A549 (cell line): ENCODE data around the gene FSTL5. TPM values are rescaled to one million over a fixed set of nuclear protein-coding genes. Genes with fewer than 3 reads are reported as not detected.

Source experiments
- ATAC-seq, 2 experiments: fragments of 200-7000 bp in 1 of 2; fragments of >200 bp in 1 of 2; cut with Nextera tagmentation in 1 of 2; cut with Tn5 transposase in 1 of 2; 3 replicates each; pipeline versions ENCODE4 v1.8.0 to v1.9.1; 2018 to 2020; ENCODE audit warnings: mild to moderate bottlenecking in 1 of 2, moderate library complexity in 1 of 2
- CTCF ChIA-PET: fragments of 300-600 bp; sonication (Branson Sonifier 250); formaldehyde crosslinking; extraction: SDS; loops from one replicate; lab custom pipeline; 2021; ENCODE audit warnings: antibody characterized with exemption, inconsistent platforms; lab: Yijun Ruan, JAX
- POLR2A ChIA-PET: fragments of 350-600 bp; formaldehyde crosslinking; extraction: SDS; loops from one replicate; lab custom pipeline; 2021; ENCODE audit warnings: antibody characterized with exemption, inconsistent platforms; lab: Yijun Ruan, JAX
- DNase-seq, 2 experiments: peaks; one replicate each; pipeline versions ENCODE4 v3.0.0 to v3.0.0-alpha.2; 2011 to 2016; ENCODE audit warnings: low read depth in 1 of 2, low spot score in 1 of 2
- FAIRE-seq: peaks from 2 replicates; lab custom pipeline; 2011; peaks lifted over from hg19 to GRCh38; lab: Jason Lieb, UNC
- H3K27ac ChIP-seq, 2 experiments: fragments of >200 bp; sonication (Bioruptor Twin); formaldehyde crosslinking; 3 replicates each; pipeline ENCODE4 v1.5.1; 2016 to 2017
- H3K4me1 ChIP-seq: fragments of >200 bp; sonication (Bioruptor Twin); formaldehyde crosslinking; 3 replicates; pipeline ENCODE4 v1.6.1; 2016
- H3K4me2 ChIP-seq: fragments of >200 bp; sonication (Bioruptor Twin); formaldehyde crosslinking; 3 replicates; pipeline ENCODE4 v1.6.1; 2016
- H3K4me3 ChIP-seq: fragments of >200 bp; sonication (Bioruptor Twin); formaldehyde crosslinking; 3 replicates; pipeline ENCODE4 v1.5.1; 2016
- H3K9me3 ChIP-seq: fragments of >200 bp; sonication (Bioruptor Twin); formaldehyde crosslinking; 3 replicates; pipeline ENCODE4 v1.6.1; 2016
- CEBPB ChIP-seq, 2 experiments: fragments of >200 bp in 1 of 2; sonication (Bioruptor Twin) in 1 of 2; formaldehyde crosslinking in 1 of 2; IDR thresholded peaks; 2 replicates each; pipeline ENCODE4 v1.6.1; 2012 to 2016
- CHD2 ChIP-seq: fragments of 150-350 bp; IDR thresholded peaks from 2 replicates; pipeline ENCODE4 v1.6.1; 2014; ENCODE audit warnings: low read length; ENCODE audit not compliant: partially characterized antibody
- FOSL2 ChIP-seq, 2 experiments: fragments of 450-650 bp in 1 of 2; fragments of >200 bp in 1 of 2; sonication (Bioruptor Twin) in 1 of 2; formaldehyde crosslinking; IDR thresholded peaks; 2 replicates each; pipeline versions ENCODE4 v1.5.0 to v1.6.1; 2016 to 2020; ENCODE audit warnings: mild to moderate bottlenecking in 1 of 2, moderate library complexity in 1 of 2
- HDAC2 ChIP-seq: fragments of 200-600 bp; sonication (generic); IDR thresholded peaks from 2 replicates; pipeline ENCODE4 v1.6.1; 2016
- HOXA7 ChIP-seq: fragments of 250-450 bp; sonication (Bioruptor Pico); IDR thresholded peaks from 2 replicates; pipeline ENCODE4 v1.5.0; 2020; ENCODE audit warnings: mild to moderate bottlenecking, moderate library complexity
- HOXB13 ChIP-seq: fragments of 250-450 bp; sonication (Bioruptor Pico); IDR thresholded peaks from 2 replicates; pipeline ENCODE4 v1.5.0; 2020; ENCODE audit warnings: low read depth, mild to moderate bottlenecking, moderate library complexity
- HOXB5 ChIP-seq: fragments of 250-450 bp; sonication (Bioruptor Pico); IDR thresholded peaks from 2 replicates; pipeline ENCODE4 v1.5.0; 2020; ENCODE audit warnings: mild to moderate bottlenecking, moderate library complexity
- JUNB ChIP-seq: fragments of >200 bp; sonication (Bioruptor Twin); formaldehyde crosslinking; IDR thresholded peaks from 2 replicates; pipeline ENCODE4 v1.6.1; 2016
- KDM5A ChIP-seq: fragments of 200-600 bp; sonication (generic); IDR thresholded peaks from 2 replicates; pipeline ENCODE4 v1.6.1; 2016; ENCODE audit warnings: antibody characterized with exemption, mild to moderate bottlenecking
- MAFK ChIP-seq: fragments of 450-650 bp; IDR thresholded peaks from 2 replicates; pipeline ENCODE4 v1.6.1; 2014; ENCODE audit not compliant: partially characterized antibody
- MAZ ChIP-seq: fragments of 150-350 bp; IDR thresholded peaks from 2 replicates; pipeline ENCODE4 v1.6.1; 2014; ENCODE audit warnings: antibody characterized with exemption, low read depth, low read length, borderline replicate concordance
- PHF8 ChIP-seq: fragments of 200-600 bp; sonication (generic); IDR thresholded peaks from 2 replicates; pipeline ENCODE4 v1.6.1; 2016; ENCODE audit warnings: low read depth, mild to moderate bottlenecking, antibody characterized with exemption, moderate library complexity, borderline replicate concordance
- POLR2AphosphoS2 ChIP-seq: conservative IDR thresholded peaks from 2 replicates; pipeline ENCODE4 v1.6.1; 2012; ENCODE audit warnings: low read length, improper control_type of control experiment, inconsistent platforms
- RAD21 ChIP-seq, 2 experiments: fragments of >200 bp in 1 of 2; sonication (Bioruptor Twin) in 1 of 2; formaldehyde crosslinking in 1 of 2; IDR thresholded peaks in 1 of 2; conservative IDR thresholded peaks in 1 of 2; 2 replicates in 1 of 2; 3 replicates in 1 of 2; pipeline ENCODE4 v1.6.1; 2012 to 2018; ENCODE audit warnings: inconsistent platforms in 1 of 2
- RFX5 ChIP-seq: fragments of 450-650 bp; IDR thresholded peaks from 2 replicates; pipeline ENCODE4 v1.7.1; 2014; ENCODE audit warnings: antibody characterized with exemption, mild to moderate bottlenecking, moderate library complexity
- TFCP2L1 ChIP-seq: fragments of 250-450 bp; sonication (Bioruptor Pico); IDR thresholded peaks from 2 replicates; pipeline ENCODE4 v1.5.0; 2021; ENCODE audit warnings: mild to moderate bottlenecking
- ZFP36 ChIP-seq: fragments of 450-650 bp; IDR thresholded peaks from 2 replicates; pipeline ENCODE4 v1.6.1; 2014; ENCODE audit warnings: borderline replicate concordance; ENCODE audit not compliant: partially characterized antibody
- ZNF302 ChIP-seq: fragments of 250-450 bp; sonication (Bioruptor Pico); IDR thresholded peaks from 2 replicates; pipeline ENCODE4 v1.9.0; 2021; ENCODE audit warnings: inconsistent platforms, mild to moderate bottlenecking, moderate library complexity
- WGBS: methylation state at CpG from one replicate; pipeline ENCODE4 v1.1.6; 2017; ENCODE audit errors: missing lambda C conversion rate; 5-methylcytosine and 5-hydroxymethylcytosine counted together
- polyA plus RNA-seq, 4 experiments: library from polyadenylated mRNA; depleted of rRNA in 3 of 4; stranded (reverse); fragments of >200 nt; fragmentation: RNase III in 1 of 4; extraction: RNeasy Plus Mini Kit Qiagen cat#74134 plus additional on column Dnase treatment in 1 of 4; gene quantifications; 2 replicates in 3 of 4; 3 replicates in 1 of 4; pipeline ENCODE4 v1.2.3, GENCODE V29; 2011 to 2017
- TF ChIP-seq, protein P1 (sequence below): IDR thresholded peaks from 2 replicates; pipeline ENCODE4 v1.6.1; 2012; ENCODE audit warnings: low read depth, borderline replicate concordance
- TF ChIP-seq, protein P2 (sequence below): fragments of >200 bp; sonication (Bioruptor Twin); formaldehyde crosslinking; IDR thresholded peaks from 3 replicates; pipeline ENCODE4 v1.6.1; 2016
- TF ChIP-seq, protein P3 (sequence below): IDR thresholded peaks from 2 replicates; pipeline ENCODE4 v1.6.1; 2012

FSTL5 gene
- polyA plus RNA-seq, 2 of the 4 experiments (the other 2 are of a cell fraction), result 0.06 to 0.10 TPM

DNA sequence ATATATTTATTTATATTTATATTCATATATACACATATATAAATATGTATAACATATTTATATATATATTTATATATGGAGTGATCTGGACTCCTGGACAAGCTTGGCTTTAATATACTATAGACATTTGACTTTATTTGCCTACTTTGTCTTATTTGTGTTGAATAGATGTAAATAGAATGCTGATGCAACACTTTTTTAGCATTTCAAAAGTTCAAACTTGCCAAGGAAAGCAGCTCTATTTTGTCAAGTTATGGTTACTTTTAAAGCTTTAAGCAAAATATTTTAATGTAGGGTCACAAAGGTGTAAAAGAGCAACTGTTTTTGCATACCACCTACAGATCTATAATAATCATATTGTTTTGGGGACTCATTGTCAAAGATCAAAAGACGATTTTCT, 61.1 kb downstream of the FSTL5 start:
- H3K4me2 ChIP-seq, result no peak overlapping the region
- DNase-seq (no peak), ATAC-seq (no peak), FAIRE-seq (no peak)
- TF ChIP-seq, protein P1, sequence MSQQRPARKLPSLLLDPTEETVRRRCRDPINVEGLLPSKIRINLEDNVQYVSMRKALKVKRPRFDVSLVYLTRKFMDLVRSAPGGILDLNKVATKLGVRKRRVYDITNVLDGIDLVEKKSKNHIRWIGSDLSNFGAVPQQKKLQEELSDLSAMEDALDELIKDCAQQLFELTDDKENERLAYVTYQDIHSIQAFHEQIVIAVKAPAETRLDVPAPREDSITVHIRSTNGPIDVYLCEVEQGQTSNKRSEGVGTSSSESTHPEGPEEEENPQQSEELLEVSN, result no peak
- peak; percentile 56 for TF ChIP-seq MAFK
- H3K27ac ChIP-seq, result no peak overlapping the region
- ChIA-PET CTCF (no interaction called here), POLR2A (no interaction called here)
- H3K4me3 ChIP-seq, result no peak overlapping the region
- 28% methylated on average over 1 of the region's 1 CpG for WGBS
- no peaks in the 10 kb centered on the region for H3K9me3 ChIP-seq
- H3K4me1 ChIP-seq, result no peaks in the 10 kb centered on the region

- Histone ChIP-seq H3K9me3 (no peaks in the 10 kb centered on the region), H3K27ac (no peak overlapping the region), H3K4me2 (no peak overlapping the region), H3K4me3 (no peak overlapping the region), H3K4me1 (no peaks in the 10 kb centered on the region)
- TF ChIP-seq HOXB5 (CRISPR knock-in tag), result no peak
- no peak for TF ChIP-seq ZNF302
- no peak for TF ChIP-seq HOXA7 (CRISPR knock-in tag)
- no peak for TF ChIP-seq HDAC2
- FAIRE-seq, result no peak
- DNase-seq, result no peak
- POLR2A ChIA-PET, result no interaction called here
- no peak for ATAC-seq
- 22% methylated on average over 1 of the region's 1 CpG for WGBS
- CTCF ChIA-PET, result no interaction called here
Measured at GRCh38 chr4:162101337-162101736, 62.5 kb downstream of the FSTL5 start.

- Histone ChIP-seq H3K4me1 (no peaks in the 10 kb centered on the region), H3K27ac (no peak overlapping the region), H3K4me3 (no peak overlapping the region), H3K9me3 (no peaks in the 10 kb centered on the region), H3K4me2 (no peak overlapping the region)
- ATAC-seq, result no peak
- no peak for TF ChIP-seq MAZ
- TF ChIP-seq PHF8, result no peak
- TF ChIP-seq, protein P2, sequence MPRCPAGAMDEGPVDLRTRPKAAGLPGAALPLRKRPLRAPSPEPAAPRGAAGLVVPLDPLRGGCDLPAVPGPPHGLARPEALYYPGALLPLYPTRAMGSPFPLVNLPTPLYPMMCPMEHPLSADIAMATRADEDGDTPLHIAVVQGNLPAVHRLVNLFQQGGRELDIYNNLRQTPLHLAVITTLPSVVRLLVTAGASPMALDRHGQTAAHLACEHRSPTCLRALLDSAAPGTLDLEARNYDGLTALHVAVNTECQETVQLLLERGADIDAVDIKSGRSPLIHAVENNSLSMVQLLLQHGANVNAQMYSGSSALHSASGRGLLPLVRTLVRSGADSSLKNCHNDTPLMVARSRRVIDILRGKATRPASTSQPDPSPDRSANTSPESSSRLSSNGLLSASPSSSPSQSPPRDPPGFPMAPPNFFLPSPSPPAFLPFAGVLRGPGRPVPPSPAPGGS, result no peak
- TF ChIP-seq FOSL2 (IDR thresholded peaks at IDR 0.05), result no peak
- TF ChIP-seq FOSL2 (CRISPR knock-in tag; IDR thresholded peaks at IDR 0.05), result no peak
- TF ChIP-seq KDM5A, result no peak
- no peak for TF ChIP-seq RAD21 (conservative IDR thresholded peaks at IDR 0.05 in 1 of 2, IDR thresholded peaks at IDR 0.05 in 1 of 2)
- TF ChIP-seq ZNF302, result no peak
- TF ChIP-seq ZFP36, result no peak
- TF ChIP-seq, protein P3, sequence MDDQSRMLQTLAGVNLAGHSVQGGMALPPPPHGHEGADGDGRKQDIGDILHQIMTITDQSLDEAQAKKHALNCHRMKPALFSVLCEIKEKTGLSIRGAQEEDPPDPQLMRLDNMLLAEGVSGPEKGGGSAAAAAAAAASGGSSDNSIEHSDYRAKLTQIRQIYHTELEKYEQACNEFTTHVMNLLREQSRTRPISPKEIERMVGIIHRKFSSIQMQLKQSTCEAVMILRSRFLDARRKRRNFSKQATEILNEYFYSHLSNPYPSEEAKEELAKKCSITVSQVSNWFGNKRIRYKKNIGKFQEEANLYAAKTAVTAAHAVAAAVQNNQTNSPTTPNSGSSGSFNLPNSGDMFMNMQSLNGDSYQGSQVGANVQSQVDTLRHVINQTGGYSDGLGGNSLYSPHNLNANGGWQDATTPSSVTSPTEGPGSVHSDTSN, result no peak
- no peak for TF ChIP-seq RFX5
- ChIA-PET CTCF (no interaction called here), POLR2A (no interaction called here)
- no peak for DNase-seq
- no peak for FAIRE-seq
- 20% methylated on average over 2 of the region's 2 CpGs for WGBS
Measured at GRCh38 chr4:162075726-162076125, 88.1 kb downstream of the FSTL5 start.

GRCh38 chr4:162061214-162061613, 102.6 kb downstream of the FSTL5 start:
- ChIA-PET POLR2A (no interaction called here), CTCF (no interaction called here)
- DNase-seq (peak in 1 of 2 experiments; percentile 5), ATAC-seq (0 out of 6 replicates have a peak, but pooled peaks of 1 of the 2 experiments have one; percentile 34), FAIRE-seq (no peak)
- WGBS, result 58% methylated on average over 2 of the region's 2 CpGs
- no peak overlapping the region for H3K4me2 ChIP-seq
- H3K4me3 ChIP-seq, result no peak overlapping the region
- no peak overlapping the region for H3K27ac ChIP-seq
- TF ChIP-seq JUNB, result no peak
- no peak for TF ChIP-seq CHD2
- TF ChIP-seq HOXB13, result no peak
- TF ChIP-seq, protein P3, result no peak
- no peak for TF ChIP-seq POLR2AphosphoS2
- TF ChIP-seq CEBPB (IDR thresholded peaks at IDR 0.05), result no peak
- TF ChIP-seq FOSL2 (IDR thresholded peaks at IDR 0.05), result no peak
- no peak for TF ChIP-seq FOSL2 (CRISPR knock-in tag; IDR thresholded peaks at IDR 0.05)
- TF ChIP-seq HOXB5 (CRISPR knock-in tag), result no peak
- no peak for TF ChIP-seq TFCP2L1 (CRISPR knock-in tag)
- no peaks in the 10 kb centered on the region for H3K4me1 ChIP-seq
- H3K9me3 ChIP-seq, result no peaks in the 10 kb centered on the region
